Hypothalamus (tissue), 51 donors: Measurements from ENCODE around the gene APP.

Experiments
- DNase-seq, 51 donors: peaks; one replicate each; lab custom pipeline; 2025; lab: John Stamatoyannopoulos, UW

The APP gene

GRCh38 chr21:26130249-26130881, 40.2 kb downstream of the APP start:
- no peak for DNase-seq

GRCh38 chr21:26127918-26128317, 42.7 kb downstream of the APP start:
- peak in 2 of 51 donors; percentile 37 to 62 for DNase-seq

GRCh38 chr21:26127073-26127814, 43.3 kb downstream of the APP start:
- no peak for DNase-seq

GRCh38 chr21:26126168-26126553, 44.4 kb downstream of the APP start:
- no peak for DNase-seq

GRCh38 chr21:26125433-26126167, 45.0 kb downstream of the APP start:
- DNase-seq: no peak

GRCh38 chr21:26124896-26125295, 45.7 kb downstream of the APP start:
- peak in 1 of 51 donors; percentile 59 for DNase-seq

GRCh38 chr21:26124421-26124833, 46.1 kb downstream of the APP start:
- peak in 1 of 51 donors; percentile 59 for DNase-seq

- no peak for DNase-seq
Observed at GRCh38 chr21:26123012-26123411, 47.6 kb downstream of the APP start.

- no peak for DNase-seq
Observed at GRCh38 chr21:26120828-26121227, 49.7 kb downstream of the APP start.

- DNase-seq: peak in 1 of 51 donors; percentile 44
Observed at GRCh38 chr21:26119906-26120305, 50.7 kb downstream of the APP start.

GRCh38 chr21:26118938-26119540, 51.5 kb downstream of the APP start:
- peak in 1 of 51 donors; percentile 24 for DNase-seq

- DNase-seq: peak in 2 of 51 donors; percentile 18 to 60
Observed at GRCh38 chr21:26117972-26118367, 52.6 kb downstream of the APP start.

GRCh38 chr21:26117324-26117971, 53.1 kb downstream of the APP start:
- peak in 1 of 51 donors; percentile 60 for DNase-seq

GRCh38 chr21:26116456-26117011, 54.0 kb downstream of the APP start:
- DNase-seq: peak in 2 of 51 donors; percentile 22 to 65

- peak in 2 of 51 donors; percentile 19 to 65 for DNase-seq
Observed at GRCh38 chr21:26115899-26116298, 54.7 kb downstream of the APP start.

GRCh38 chr21:26115305-26115704, 55.3 kb downstream of the APP start:
- peak in 2 of 51 donors; percentile 18 to 19 for DNase-seq

- DNase-seq: no peak
Observed at GRCh38 chr21:26112975-26113374, 57.6 kb downstream of the APP start.

GRCh38 chr21:26112127-26112742, 58.3 kb downstream of the APP start:
- peak in 1 of 51 donors; percentile 25 for DNase-seq

GRCh38 chr21:26110715-26111114, 59.9 kb downstream of the APP start:
- no peak for DNase-seq

- DNase-seq: no peak
Observed at GRCh38 chr21:26107429-26107828, 63.1 kb downstream of the APP start.
